Hepatocyte (in vitro differentiated cells): ENCODE measurements around the gene PGD. TPM values are rescaled to one million over a fixed set of nuclear protein-coding genes. Genes with fewer than 3 reads are reported as not detected.
A peak's percentile ranks its signal among the peaks of the same experiment; 100 is the strongest.

Experiments
- DNase-seq: peaks from one replicate; pipeline ENCODE4 v3.0.0-alpha.2; 2016; ENCODE audit warnings: low spot score
- H2AFZ ChIP-seq: fragments of 200-600 bp; sonication (generic); 2 replicates; pipeline ENCODE4 v1.6.0; 2016; ENCODE audit warnings: antibody characterized with exemption, mild to moderate bottlenecking
- H3K27ac ChIP-seq: fragments of 200-600 bp; sonication (generic); 2 replicates; pipeline ENCODE4 v1.5.1; 2016; ENCODE audit warnings: mild to moderate bottlenecking
- H3K27me3 ChIP-seq: fragments of 200-600 bp; sonication (generic); 2 replicates; pipeline ENCODE4 v1.6.1; 2016
- H3K36me3 ChIP-seq: fragments of 200-600 bp; sonication (generic); replicated peaks from 2 replicates; pipeline ENCODE4 v1.5.1; 2016; ENCODE audit warnings: low read depth; ENCODE audit not compliant: insufficient read depth
- H3K4me1 ChIP-seq: fragments of 200-600 bp; sonication (generic); 2 replicates; pipeline ENCODE4 v1.5.1; 2016; ENCODE audit warnings: mild to moderate bottlenecking, moderate library complexity; ENCODE audit not compliant: insufficient read depth
- H3K4me2 ChIP-seq: fragments of 200-600 bp; sonication (generic); 2 replicates; pipeline ENCODE4 v1.6.0; 2016
- H3K4me3 ChIP-seq: fragments of 200-600 bp; sonication (generic); 2 replicates; pipeline ENCODE4 v1.5.1; 2016; ENCODE audit warnings: mild to moderate bottlenecking
- H3K79me2 ChIP-seq: fragments of 200-600 bp; sonication (generic); 2 replicates; pipeline ENCODE4 v1.6.0; 2017; ENCODE audit warnings: mild to moderate bottlenecking
- H3K9me2 ChIP-seq: fragments of 200-600 bp; sonication (generic); replicated peaks from 2 replicates; pipeline ENCODE4 v1.6.0; 2017; ENCODE audit warnings: mild to moderate bottlenecking; ENCODE audit not compliant: insufficient read depth
- H3K9me3 ChIP-seq: fragments of 200-600 bp; sonication (generic); 2 replicates; pipeline ENCODE4 v1.5.1; 2016; ENCODE audit warnings: low read depth, mild to moderate bottlenecking
- H4K20me1 ChIP-seq: fragments of 200-600 bp; sonication (generic); 2 replicates; pipeline ENCODE4 v1.6.0; 2016; ENCODE audit warnings: mild to moderate bottlenecking; ENCODE audit not compliant: insufficient read depth, poor library complexity, severe bottlenecking
- CTCF ChIP-seq: fragments of 200-600 bp; sonication (generic); IDR thresholded peaks from 2 replicates; pipeline ENCODE4 v1.5.1; 2016; ENCODE audit warnings: antibody characterized with exemption, mild to moderate bottlenecking; ENCODE audit not compliant: poor library complexity
- EZH2 ChIP-seq: fragments of 200-600 bp; sonication (generic); IDR thresholded peaks from 2 replicates; pipeline ENCODE4 v1.6.1; 2016; ENCODE audit warnings: antibody characterized with exemption, mild to moderate bottlenecking, borderline replicate concordance
- EZH2phosphoT487 ChIP-seq: fragments of 200-600 bp; sonication (generic); IDR thresholded peaks from one replicate; pipeline ENCODE4 v1.6.1; 2018; ENCODE audit warnings: antibody characterized with exemption, mild to moderate bottlenecking, low read depth, moderate library complexity; ENCODE audit not compliant: unreplicated experiment, severe bottlenecking
- WGBS: methylation state at CpG from one replicate; pipeline ENCODE4 v1.1.6; 2016; ENCODE audit warnings: low lambda C conversion rate; ENCODE audit errors: missing lambda C conversion rate; 5-methylcytosine and 5-hydroxymethylcytosine counted together
- polyA plus RNA-seq: library from polyadenylated mRNA; unstranded; fragments of >200 nt; fragmentation: Nextera tagmentation; extraction: Ambion mirVana; gene quantifications from 2 replicates; pipeline ENCODE4 v1.2.1, GENCODE V29; 2016
- total RNA-seq: library from RNA; depleted of rRNA; stranded (reverse); fragments of >200 nt; gene quantifications from 2 replicates; pipeline ENCODE4 v1.2.3, GENCODE V29; 2014

PGD gene
- total and polyA plus RNA-seq, 2 experiments from 2014 or later = 86.8 to 103 TPM

GRCh38 chr1:10386761-10387676 is 11.8 kb upstream of the PGD start:
- Histone ChIP-seq H3K79me2 (no peaks in the 10 kb centered on the region), H4K20me1 (no peaks in the 10 kb centered on the region), H3K27me3 (no peaks in the 10 kb centered on the region), H3K4me1 (peaks cover 19% of the 10 kb centered on the region), H3K36me3 (no peaks in the 10 kb centered on the region), H3K27ac (peak overlapping the region; percentile 83), H3K4me2 (peak overlapping the region; percentile 46), H3K9me2 (no peaks in the 10 kb centered on the region), H2AFZ (no peak overlapping the region), H3K9me3 (no peaks in the 10 kb centered on the region), H3K4me3 (no peak overlapping the region)
- no peak for DNase-seq
- WGBS = 74% methylated on average over 12 of the region's 12 CpGs
- no peak for TF ChIP-seq CTCF
- TF ChIP-seq EZH2 = no peak
- TF ChIP-seq EZH2phosphoT487 = no peak

GRCh38 chr1:10387677-10388386 is 11.0 kb upstream of the PGD start:
- no peaks in the 10 kb centered on the region for H3K36me3 ChIP-seq
- WGBS = 44% methylated on average over 3 of the region's 3 CpGs
- peak overlapping the region; percentile 46 for H3K4me2 ChIP-seq
- no peaks in the 10 kb centered on the region for H3K9me2 ChIP-seq
- H2AFZ ChIP-seq = no peak overlapping the region
- no peaks in the 10 kb centered on the region for H4K20me1 ChIP-seq
- H3K4me1 ChIP-seq = peaks cover 19% of the 10 kb centered on the region
- peak; percentile 52 for DNase-seq
- H3K9me3 ChIP-seq = no peaks in the 10 kb centered on the region
- TF ChIP-seq EZH2phosphoT487 (no peak), CTCF (no peak), EZH2 (no peak)
- no peaks in the 10 kb centered on the region for H3K27me3 ChIP-seq
- H3K4me3 ChIP-seq = no peak overlapping the region
- peak overlapping the region; percentile 83 for H3K27ac ChIP-seq
- H3K79me2 ChIP-seq = no peaks in the 10 kb centered on the region

GRCh38 chr1:10388387-10388715 is 10.5 kb upstream of the PGD start:
- no peaks in the 10 kb centered on the region for H3K79me2 ChIP-seq
- no peak for TF ChIP-seq EZH2phosphoT487
- no peak for TF ChIP-seq EZH2
- TF ChIP-seq CTCF = no peak
- DNase-seq = peak; percentile 29
- no peaks in the 10 kb centered on the region for H3K27me3 ChIP-seq
- peak overlapping the region; percentile 83 for H3K27ac ChIP-seq
- H4K20me1 ChIP-seq = no peaks in the 10 kb centered on the region
- H3K4me2 ChIP-seq = peak overlapping the region; percentile 46
- H3K4me1 ChIP-seq = peaks cover 19% of the 10 kb centered on the region
- H2AFZ ChIP-seq = no peak overlapping the region
- H3K9me3 ChIP-seq = no peaks in the 10 kb centered on the region
- no peaks in the 10 kb centered on the region for H3K9me2 ChIP-seq
- H3K36me3 ChIP-seq = no peaks in the 10 kb centered on the region
- no peak overlapping the region for H3K4me3 ChIP-seq
- 65% methylated on average over 3 of the region's 3 CpGs for WGBS
